Measurements from ENCODE around the gene MAPK9.
"Not testable (repeated sequence)": the region's sequence is repeated elsewhere in the genome, so short reads cannot be mapped to it uniquely, and the experiment has no call there.

Gene MAPK9

GRCh38 chr5:180316586-180316985 lies 24.7 kb upstream of the MAPK9 start:
- no peak for DNase-seq (ENCODE audit: low read depth in 1 of 2, low spot score in 1 of 2)
- in situ Hi-C loops (cut with HindIII; ENCODE audit: low pct_unique_long_range_greater_than_20kb, low sequenced_read_pairs) = no loop called here

GRCh38 chr5:180315762-180316212 lies 23.9 kb upstream of the MAPK9 start:
- DNase-seq (ENCODE audit: low read depth in 1 of 2, low spot score in 1 of 2) = peak in 1 of 2 experiments; percentile 80
- TF ChIP-seq JUND (IDR thresholded peaks at IDR 0.05; ENCODE audit: low read depth) = no peak
- in situ Hi-C loops (cut with HindIII; ENCODE audit: low pct_unique_long_range_greater_than_20kb, low sequenced_read_pairs) = no loop called here

More at GRCh38 chr5:180316586-180316985, 24.7 kb upstream of the MAPK9 start:
- no peak for TF ChIP-seq JUND (IDR thresholded peaks at IDR 0.05; ENCODE audit: low read depth)

GRCh38 chr5:180313677-180314505 lies 22.0 kb upstream of the MAPK9 start:
- no peak for TF ChIP-seq JUND (IDR thresholded peaks at IDR 0.05; ENCODE audit: low read depth)
- peak; percentile 83 to 98 for DNase-seq (ENCODE audit: low read depth in 1 of 2, low spot score in 1 of 2)
- in situ Hi-C loops (cut with HindIII; ENCODE audit: low pct_unique_long_range_greater_than_20kb, low sequenced_read_pairs) = no loop called here

- in situ Hi-C loops (cut with HindIII; ENCODE audit: low pct_unique_long_range_greater_than_20kb, low sequenced_read_pairs) = no loop called here
These were observed 19.3 kb upstream of the MAPK9 start for GRCh38 chr5:180311216-180311615.

GRCh38 chr5:180306796-180307195 lies 14.9 kb upstream of the MAPK9 start:
- in situ Hi-C loops (cut with HindIII; ENCODE audit: low pct_unique_long_range_greater_than_20kb, low sequenced_read_pairs) = no loop called here
- no peak for DNase-seq (ENCODE audit: low read depth in 1 of 2, low spot score in 1 of 2)
- no peak for TF ChIP-seq JUND (IDR thresholded peaks at IDR 0.05; ENCODE audit: low read depth)

More at GRCh38 chr5:180311216-180311615, 19.3 kb upstream of the MAPK9 start:
- DNase-seq (ENCODE audit: low read depth in 1 of 2, low spot score in 1 of 2) = no peak
- no peak for TF ChIP-seq JUND (IDR thresholded peaks at IDR 0.05; ENCODE audit: low read depth)

- DNase-seq (ENCODE audit: low read depth in 1 of 2, low spot score in 1 of 2) = no peak
- in situ Hi-C loops (cut with HindIII; ENCODE audit: low pct_unique_long_range_greater_than_20kb, low sequenced_read_pairs) = no loop called here
- TF ChIP-seq JUND (IDR thresholded peaks at IDR 0.05; ENCODE audit: low read depth) = no peak
These were observed 13.6 kb upstream of the MAPK9 start for GRCh38 chr5:180305481-180305880.

- in situ Hi-C loops (cut with HindIII; ENCODE audit: low pct_unique_long_range_greater_than_20kb, low sequenced_read_pairs) = no loop called here
- no peak for DNase-seq (ENCODE audit: low read depth in 1 of 2, low spot score in 1 of 2)
- no peak for TF ChIP-seq JUND (IDR thresholded peaks at IDR 0.05; ENCODE audit: low read depth)
These were observed 12.8 kb upstream of the MAPK9 start for GRCh38 chr5:180304431-180305375.

GRCh38 chr5:180304016-180304292 lies 12.1 kb upstream of the MAPK9 start:
- TF ChIP-seq JUND (IDR thresholded peaks at IDR 0.05; ENCODE audit: low read depth) = no peak
- DNase-seq (ENCODE audit: low read depth in 1 of 2, low spot score in 1 of 2) = no peak
- in situ Hi-C loops (cut with HindIII; ENCODE audit: low pct_unique_long_range_greater_than_20kb, low sequenced_read_pairs) = no loop called here

GRCh38 chr5:180303226-180304015 lies 11.5 kb upstream of the MAPK9 start:
- no peak for DNase-seq (ENCODE audit: low read depth in 1 of 2, low spot score in 1 of 2)
- no peak for TF ChIP-seq JUND (IDR thresholded peaks at IDR 0.05; ENCODE audit: low read depth)
- in situ Hi-C loops (cut with HindIII; ENCODE audit: low pct_unique_long_range_greater_than_20kb, low sequenced_read_pairs) = no loop called here

GRCh38 chr5:180302256-180302655 lies 10.4 kb upstream of the MAPK9 start:
- no peak for TF ChIP-seq JUND (IDR thresholded peaks at IDR 0.05; ENCODE audit: low read depth)
- no peak for DNase-seq (ENCODE audit: low read depth in 1 of 2, low spot score in 1 of 2)
- in situ Hi-C loops (cut with HindIII; ENCODE audit: low pct_unique_long_range_greater_than_20kb, low sequenced_read_pairs) = no loop called here

- DNase-seq (ENCODE audit: low read depth in 1 of 2, low spot score in 1 of 2) = no peak
- in situ Hi-C loops (cut with HindIII; ENCODE audit: low pct_unique_long_range_greater_than_20kb, low sequenced_read_pairs) = no loop called here
- TF ChIP-seq JUND (IDR thresholded peaks at IDR 0.05; ENCODE audit: low read depth) = no peak
These were observed 9.4 kb upstream of the MAPK9 start for GRCh38 chr5:180301253-180301652.

GRCh38 chr5:180299526-180299925 lies 7.6 kb upstream of the MAPK9 start:
- in situ Hi-C loops (cut with HindIII; ENCODE audit: low pct_unique_long_range_greater_than_20kb, low sequenced_read_pairs) = no loop called here
- no peak for TF ChIP-seq JUND (IDR thresholded peaks at IDR 0.05; ENCODE audit: low read depth)
- no peak for DNase-seq (ENCODE audit: low read depth in 1 of 2, low spot score in 1 of 2)

GRCh38 chr5:180299014-180299413 lies 7.1 kb upstream of the MAPK9 start:
- in situ Hi-C loops (cut with HindIII; ENCODE audit: low pct_unique_long_range_greater_than_20kb, low sequenced_read_pairs); DNase-seq (ENCODE audit: low read depth in 1 of 2, low spot score in 1 of 2): not testable (repeated sequence)

Data from T47D (cell line).